Stimulated activated CD4-positive, alpha-beta T cell treated with anti-CD3 and anti-CD28 coated beads, Interleukin-2, amount 100 ng/mL, for 48 hours (primary cell): ENCODE results near the gene RHOC.

ENCODE experiments used
- DNase-seq, 2 donors: peaks; one replicate each; pipeline ENCODE4 v3.0.0-alpha.2; 2020

The RHOC gene

DNA sequence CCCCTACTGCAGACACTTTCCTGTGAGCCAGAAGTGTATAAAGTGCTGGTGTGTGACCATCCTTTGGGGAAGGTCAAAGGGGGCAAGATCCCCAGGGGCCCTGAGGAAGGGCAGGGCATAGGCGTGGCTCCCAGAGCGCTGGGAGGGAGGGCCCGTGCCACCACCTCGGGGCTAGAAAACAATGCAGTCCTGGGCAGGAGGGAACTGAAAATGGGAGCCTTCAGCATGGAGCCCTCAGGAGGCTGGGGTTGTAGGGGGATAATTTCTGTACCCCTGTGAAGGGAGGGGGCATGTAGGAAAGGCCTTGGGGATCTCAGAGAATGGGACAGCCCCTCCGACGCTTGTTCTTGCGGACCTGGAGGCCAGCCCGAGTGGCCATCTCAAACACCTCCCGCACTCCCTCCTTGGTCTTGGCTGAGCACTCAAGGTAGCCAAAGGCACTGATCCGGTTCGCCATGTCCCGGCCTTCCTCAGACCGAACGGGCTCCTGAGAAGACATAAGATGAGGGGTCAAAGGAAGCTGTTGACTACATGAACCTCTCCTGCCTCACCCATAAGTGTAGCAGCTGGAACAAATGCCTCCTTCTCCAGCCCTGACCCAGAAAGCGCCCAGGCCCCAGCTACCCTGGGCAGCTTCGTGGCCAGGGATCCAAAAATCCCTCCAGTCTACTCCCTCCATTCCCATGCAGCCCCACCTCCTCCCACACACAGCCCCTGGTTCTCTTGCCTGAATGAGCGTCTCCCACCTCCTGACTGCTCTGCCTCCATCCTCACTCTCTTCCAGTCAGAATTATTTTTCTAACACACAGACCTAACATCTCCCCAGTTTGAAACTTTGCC is 5.5 kb downstream of the RHOC start:
- no peak for DNase-seq

GRCh38 chr1:112700290-112701226 is 6.4 kb downstream of the RHOC start:
- DNase-seq = peak in 1 of 2 donors; percentile 65

DNA sequence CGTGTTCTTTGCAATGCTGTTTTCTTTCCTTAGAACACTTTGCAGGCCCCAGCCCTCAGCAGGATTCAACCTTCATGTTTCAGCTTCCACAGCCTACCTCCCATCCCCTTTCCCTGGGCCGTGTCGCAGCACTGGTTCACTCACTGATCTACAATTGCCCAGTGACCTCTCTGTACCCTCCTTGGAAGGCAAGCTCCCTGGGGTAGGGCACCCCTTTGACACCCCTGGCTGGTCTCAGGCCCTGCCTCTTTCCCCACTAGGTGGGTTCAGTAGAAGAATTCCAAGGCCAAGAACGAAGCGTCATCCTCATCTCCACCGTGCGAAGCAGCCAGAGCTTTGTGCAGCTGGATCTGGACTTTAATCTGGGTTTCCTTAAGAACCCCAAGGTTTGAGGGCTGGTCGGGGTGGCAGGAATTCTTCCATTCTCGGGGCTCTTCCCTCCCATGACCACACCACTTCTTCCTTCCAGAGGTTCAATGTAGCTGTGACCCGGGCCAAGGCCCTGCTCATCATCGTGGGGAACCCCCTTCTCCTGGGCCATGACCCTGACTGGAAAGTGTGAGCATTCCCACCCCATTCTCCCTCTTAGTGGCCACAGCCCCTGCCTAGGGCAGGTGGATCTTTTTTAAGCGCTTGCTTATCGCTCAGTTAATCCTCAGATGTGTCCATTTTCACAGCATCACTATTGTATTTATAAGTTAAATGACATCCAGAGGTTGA is 7.3 kb downstream of the RHOC start:
- no peak for DNase-seq

- no peak for DNase-seq
Measured at GRCh38 chr1:112698366-112699310, 8.3 kb downstream of the RHOC start.

DNA sequence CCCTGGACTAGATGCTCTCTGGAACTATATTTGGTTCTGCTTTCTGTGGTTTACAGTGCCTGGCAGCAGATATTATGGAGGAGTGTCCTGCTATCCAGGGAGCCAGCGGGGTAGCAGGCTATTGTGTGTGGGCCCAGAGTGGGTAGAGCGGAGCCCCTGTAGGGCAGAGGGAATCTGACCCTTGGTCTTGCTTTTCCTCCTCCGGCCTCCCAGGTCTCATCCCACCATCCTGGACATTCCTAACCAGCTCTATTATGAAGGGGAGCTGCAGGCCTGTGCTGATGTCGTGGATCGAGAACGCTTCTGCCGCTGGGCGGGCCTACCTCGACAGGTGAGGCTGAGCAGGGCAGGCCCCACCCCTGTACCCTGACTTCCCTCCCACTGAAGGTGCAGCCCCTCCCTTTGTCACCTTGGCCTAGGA is 9.1 kb downstream of the RHOC start:
- no peak for DNase-seq

- DNase-seq = no peak
Measured at GRCh38 chr1:112696578-112697314, 10.2 kb downstream of the RHOC start.

GRCh38 chr1:112695276-112695675 is 11.7 kb downstream of the RHOC start:
- no peak for DNase-seq

DNA sequence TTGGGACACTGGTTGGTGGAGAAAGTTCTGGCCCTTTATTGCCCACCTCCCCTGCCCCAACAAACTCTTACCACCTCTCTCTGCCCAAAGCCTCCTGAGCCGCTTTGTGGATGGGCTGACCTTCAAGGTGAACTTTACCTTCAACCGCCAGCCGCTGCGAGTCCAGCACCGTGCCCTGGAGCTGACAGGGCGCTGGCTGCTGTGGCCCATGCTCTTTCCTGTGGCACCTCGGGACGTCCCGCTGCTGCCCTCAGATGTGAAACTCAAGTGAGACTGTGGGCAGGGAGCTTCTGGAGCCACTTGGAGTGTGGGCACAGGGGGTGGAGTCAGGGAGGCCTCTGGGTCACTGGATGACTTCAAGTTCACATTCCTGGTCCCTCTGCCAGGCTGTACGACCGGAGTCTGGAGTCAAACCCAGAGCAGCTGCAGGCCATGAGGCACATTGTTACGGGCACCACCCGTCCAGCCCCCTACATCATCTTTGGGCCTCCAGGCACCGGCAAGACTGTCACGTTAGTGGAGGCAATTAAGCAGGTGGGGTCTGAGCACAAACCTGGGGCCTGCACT is 12.5 kb downstream of the RHOC start:
- no peak for DNase-seq

- no peak for DNase-seq
Measured at GRCh38 chr1:112693821-112694220, 13.1 kb downstream of the RHOC start.

DNA sequence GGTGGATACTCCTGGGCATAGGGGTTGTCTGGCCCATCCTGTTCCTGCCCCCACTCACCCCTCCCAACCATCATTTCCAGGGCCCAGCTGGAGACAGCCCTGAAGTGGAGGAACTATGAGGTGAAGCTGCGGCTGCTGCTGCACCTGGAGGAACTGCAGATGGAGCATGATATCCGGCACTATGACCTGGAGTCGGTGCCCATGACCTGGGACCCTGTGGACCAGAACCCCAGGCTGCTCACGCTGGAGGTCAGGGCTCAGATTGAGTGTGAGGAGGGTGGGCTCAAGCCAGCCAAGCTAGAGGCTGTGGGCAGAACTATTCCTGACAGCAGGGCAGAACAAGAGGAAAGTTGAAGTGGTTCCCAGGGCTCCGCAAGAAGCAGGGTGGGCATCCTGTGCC is 14.2 kb downstream of the RHOC start:
- DNase-seq = no peak

DNA sequence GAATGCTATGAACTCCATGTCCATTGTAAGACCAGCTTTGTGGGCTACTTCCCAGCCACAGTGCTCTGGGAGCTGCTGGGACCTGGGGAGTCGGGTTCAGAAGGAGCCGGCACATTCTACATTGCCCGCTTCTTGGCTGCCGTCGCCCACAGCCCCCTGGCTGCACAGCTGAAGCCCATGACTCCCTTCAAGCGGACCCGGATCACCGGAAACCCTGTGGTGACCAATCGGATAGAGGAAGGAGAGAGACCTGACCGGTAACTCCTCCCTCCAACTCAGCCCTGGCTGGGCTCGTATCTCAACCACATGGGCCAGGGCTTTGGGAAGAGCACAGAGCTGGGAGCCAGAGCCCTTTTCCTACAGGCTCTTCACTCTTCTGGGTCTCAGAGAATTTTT is 17.1 kb downstream of the RHOC start:
- no peak for DNase-seq

- DNase-seq = no peak
Measured at GRCh38 chr1:112689196-112689841, 17.6 kb downstream of the RHOC start.

DNA sequence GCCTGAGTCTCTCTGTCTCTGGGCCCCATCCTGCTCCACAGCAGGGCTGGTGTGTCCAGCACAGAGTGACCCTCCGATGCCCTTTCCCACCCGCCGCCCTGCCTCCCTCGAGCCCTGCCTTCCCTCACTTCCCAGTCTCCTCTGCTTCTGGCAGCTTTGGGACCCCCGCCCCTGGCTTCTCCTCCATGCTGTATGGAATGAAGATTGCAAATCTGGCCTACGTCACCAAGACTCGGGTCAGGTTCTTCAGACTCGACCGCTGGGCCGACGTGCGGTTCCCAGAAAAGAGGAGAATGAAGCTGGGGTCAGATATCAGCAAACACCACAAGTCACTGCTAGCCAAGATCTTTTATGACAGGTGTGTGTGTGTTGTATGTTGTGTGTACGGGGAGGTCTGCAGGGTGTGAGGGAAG is 18.1 kb downstream of the RHOC start:
- no peak for DNase-seq

- no peak for DNase-seq
Measured at GRCh38 chr1:112687785-112688496, 19.0 kb downstream of the RHOC start.

- DNase-seq = no peak
Measured at GRCh38 chr1:112687361-112687760, 19.6 kb downstream of the RHOC start.

DNA sequence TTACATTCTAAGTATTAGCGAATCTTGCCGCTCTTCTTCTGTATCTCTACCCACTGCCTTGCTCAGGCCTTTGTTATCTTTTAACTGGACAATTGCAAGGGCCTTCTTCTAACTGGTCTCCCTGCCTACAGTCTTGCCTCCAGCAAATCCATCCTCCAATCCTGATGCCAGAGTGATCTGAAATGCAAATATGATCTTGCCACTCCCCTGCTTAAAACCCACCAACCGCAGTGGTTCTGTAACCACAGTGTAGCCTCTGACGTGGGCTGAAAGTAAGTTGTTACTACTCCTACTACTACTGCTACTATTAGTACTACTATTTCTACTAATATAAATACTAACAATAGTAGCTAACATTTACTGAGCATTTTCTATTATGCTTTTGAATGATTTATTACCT is 20.1 kb downstream of the RHOC start:
- no peak for DNase-seq

DNA sequence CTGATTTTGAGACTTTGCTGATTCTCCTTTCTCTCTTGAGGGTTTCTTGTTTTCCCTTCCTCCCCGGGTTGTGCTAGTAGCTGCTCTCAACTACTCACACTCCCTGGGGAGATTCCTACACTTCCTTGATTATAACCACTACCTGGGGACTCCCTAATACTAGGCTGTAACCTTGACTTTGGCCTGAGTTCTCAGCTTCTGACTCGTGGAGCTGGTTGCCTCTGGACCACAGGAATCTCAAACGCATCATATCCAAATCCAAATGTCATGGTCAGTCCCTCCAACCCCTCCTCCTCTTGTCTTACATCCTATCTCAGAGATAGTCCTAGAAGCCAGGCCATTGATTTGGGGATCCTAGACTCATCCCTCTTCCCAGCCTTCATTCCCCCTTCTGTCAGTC is 20.5 kb downstream of the RHOC start:
- DNase-seq = no peak

DNA sequence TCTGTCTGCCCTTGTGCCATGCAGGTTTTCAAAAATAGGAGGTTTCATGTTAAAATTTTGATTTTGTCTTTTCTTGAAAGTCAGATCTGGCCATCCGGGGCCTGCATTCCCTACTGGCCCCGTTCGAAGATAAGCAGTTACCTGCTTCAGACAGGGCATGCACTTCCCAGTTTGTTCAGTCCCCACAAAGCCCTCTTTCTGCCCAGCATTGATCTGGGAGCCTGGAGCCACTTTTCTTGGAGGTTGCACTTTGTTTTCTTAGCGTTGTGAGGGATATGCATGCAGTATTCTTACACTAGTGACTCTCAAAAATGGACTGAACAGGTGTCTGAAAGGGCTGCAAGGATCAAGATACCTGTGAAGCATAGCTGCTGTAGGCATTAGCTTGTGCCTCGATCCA is 21.0 kb downstream of the RHOC start:
- DNase-seq = no peak

GRCh38 chr1:112678605-112679004 is 28.3 kb downstream of the RHOC start:
- DNase-seq = no peak

- DNase-seq = no peak
Measured at GRCh38 chr1:112677501-112677900, 29.4 kb downstream of the RHOC start.
